GM23338 (cell line): ENCODE measurements around the gene CPXM2. TPM values are rescaled to one million over a fixed set of nuclear protein-coding genes. Genes with fewer than 3 reads are reported as not detected.

Experiments used
- ATAC-seq: fragments of 200-7000 bp; cut with Tn5 transposase; 3 replicates; pipeline ENCODE4 v1.9.1; 2020
- DNase-seq: peaks from one replicate; pipeline ENCODE4 v3.0.0-alpha.2; 2015; ENCODE audit warnings: low spot score
- H2AFZ ChIP-seq: fragments of 200-600 bp; sonication (generic); 2 replicates; pipeline ENCODE4 v1.8.0; 2016; ENCODE audit warnings: antibody characterized with exemption, mild to moderate bottlenecking, moderate library complexity
- H3F3A ChIP-seq: fragments of 200-600 bp; sonication (generic); replicated peaks from 2 replicates; pipeline ENCODE4 v1.8.0; 2017; ENCODE audit warnings: antibody characterized with exemption, mixed run types, low read depth
- H3K27ac ChIP-seq: fragments of 200-600 bp; sonication (generic); 2 replicates; pipeline ENCODE4 v1.6.1; 2016; ENCODE audit warnings: low read depth
- H3K27me3 ChIP-seq: fragments of 200-600 bp; sonication (generic); 2 replicates; pipeline ENCODE4 v1.8.0; 2016; ENCODE audit warnings: mild to moderate bottlenecking, mixed run types, moderate library complexity; ENCODE audit not compliant: insufficient read depth
- H3K36me3 ChIP-seq: fragments of 200-600 bp; sonication (generic); 2 replicates; pipeline ENCODE4 v1.8.0; 2016; ENCODE audit warnings: mild to moderate bottlenecking; ENCODE audit not compliant: insufficient read depth
- H3K4me1 ChIP-seq: fragments of 200-600 bp; sonication (generic); 2 replicates; pipeline ENCODE4 v1.8.0; 2016; ENCODE audit warnings: mild to moderate bottlenecking, moderate library complexity; ENCODE audit not compliant: insufficient read depth
- H3K4me2 ChIP-seq: fragments of 200-600 bp; sonication (generic); 2 replicates; pipeline ENCODE4 v1.7.1; 2017; ENCODE audit warnings: mixed run types
- H3K4me3 ChIP-seq: fragments of 200-600 bp; sonication (generic); 2 replicates; pipeline ENCODE4 v1.6.1; 2016; ENCODE audit warnings: mixed run types
- H3K79me2 ChIP-seq: fragments of 200-600 bp; sonication (generic); replicated peaks from 2 replicates; pipeline ENCODE4 v1.8.0; 2017; ENCODE audit warnings: mild to moderate bottlenecking; ENCODE audit not compliant: insufficient read depth
- H3K9me2 ChIP-seq: fragments of 200-600 bp; sonication (generic); 2 replicates; pipeline ENCODE4 v1.8.0; 2017; ENCODE audit not compliant: insufficient read depth
- H4K20me1 ChIP-seq: fragments of 200-600 bp; sonication (generic); replicated peaks from 2 replicates; pipeline ENCODE4 v1.8.0; 2017; ENCODE audit warnings: mild to moderate bottlenecking; ENCODE audit not compliant: insufficient read depth
- H3K27ac Mint-ChIP-seq: 2 replicates; pipeline ENCODE4 v1.8.0; 2020; ENCODE audit warnings: inconsistent platforms, mild to moderate bottlenecking, moderate library complexity, mixed read lengths
- H3K27me3 Mint-ChIP-seq: 3 replicates; pipeline ENCODE4 v1.8.0; 2022; ENCODE audit warnings: low read depth, mild to moderate bottlenecking, moderate library complexity, mixed read lengths, inconsistent platforms; ENCODE audit not compliant: insufficient read depth, poor library complexity
- H3K36me3 Mint-ChIP-seq: 3 replicates; pipeline ENCODE4 v1.8.0; 2021; ENCODE audit warnings: low read depth, mild to moderate bottlenecking, inconsistent platforms, moderate library complexity, mixed read lengths
- H3K4me1 Mint-ChIP-seq: 3 replicates; pipeline ENCODE4 v1.8.0; 2020; ENCODE audit warnings: mild to moderate bottlenecking, inconsistent platforms, mixed read lengths
- H3K4me3 Mint-ChIP-seq: 3 replicates; pipeline ENCODE4 v1.8.0; 2021; ENCODE audit warnings: moderate library complexity, mild to moderate bottlenecking, inconsistent platforms, mixed read lengths
- H3K9me3 Mint-ChIP-seq: 3 replicates; pipeline ENCODE4 v1.8.0; 2020; ENCODE audit warnings: moderate library complexity, mild to moderate bottlenecking, inconsistent platforms, mixed read lengths
- CREB1 ChIP-seq: fragments of 250-450 bp; sonication (Bioruptor Pico); IDR thresholded peaks from 2 replicates; pipeline ENCODE4 v1.5.0; 2020; ENCODE audit warnings: low read depth, mild to moderate bottlenecking, moderate library complexity
- EZH2 ChIP-seq: fragments of 200-600 bp; sonication (generic); IDR thresholded peaks from one replicate; pipeline ENCODE4 v1.8.0; 2017; ENCODE audit warnings: antibody characterized with exemption, mild to moderate bottlenecking, low read depth; ENCODE audit not compliant: unreplicated experiment
- EZH2phosphoT487 ChIP-seq: fragments of 200-600 bp; sonication (generic); IDR thresholded peaks from one replicate; pipeline ENCODE4 v1.8.1; 2018; ENCODE audit warnings: antibody characterized with exemption; ENCODE audit not compliant: unreplicated experiment
- JUNB ChIP-seq: IDR thresholded peaks from one replicate; pipeline ENCODE4 v1.6.1; 2016; ENCODE audit warnings: antibody characterized with exemption; ENCODE audit not compliant: unreplicated experiment
- NANOG ChIP-seq: IDR thresholded peaks from 2 replicates; pipeline ENCODE4 v1.6.1; 2016; ENCODE audit warnings: antibody characterized with exemption, borderline replicate concordance
- STAT1 ChIP-seq: IDR thresholded peaks from one replicate; pipeline ENCODE4 v1.6.1; 2016; ENCODE audit warnings: antibody characterized with exemption; ENCODE audit not compliant: unreplicated experiment
- ZNF114 ChIP-seq: fragments of 250-450 bp; sonication (Bioruptor Pico); IDR thresholded peaks from 2 replicates; pipeline ENCODE4 v1.5.0; 2020; ENCODE audit warnings: mild to moderate bottlenecking, moderate library complexity
- ZNF462 ChIP-seq: fragments of 250-450 bp; sonication (Bioruptor Pico); IDR thresholded peaks from 2 replicates; pipeline ENCODE4 v1.5.0; 2020; ENCODE audit warnings: mild to moderate bottlenecking, moderate library complexity
- polyA plus RNA-seq: library from polyadenylated mRNA; unstranded; fragments of >200 nt; fragmentation: Nextera tagmentation; extraction: Ambion mirVana; gene quantifications from 2 replicates; pipeline ENCODE4 v1.2.1, GENCODE V29; 2016
- total RNA-seq: library from RNA; depleted of rRNA; stranded (reverse); fragments of >200 nt; shearing (Covaris generic); gene quantifications from 2 replicates; pipeline ENCODE4 v1.2.3, GENCODE V29; 2014
- TF ChIP-seq, protein P1 (sequence below): IDR thresholded peaks from one replicate; pipeline ENCODE4 v1.6.1; 2018; ENCODE audit warnings: antibody characterized with exemption; ENCODE audit not compliant: unreplicated experiment
- TF ChIP-seq, protein P2 (sequence below): IDR thresholded peaks from 2 replicates; pipeline ENCODE4 v1.6.1; 2016; ENCODE audit warnings: antibody characterized with exemption
- TF ChIP-seq, protein P3 (sequence below), 2 experiments: fragments of 200-600 bp in 1 of 2; sonication (generic) in 1 of 2; conservative IDR thresholded peaks; 2 replicates each; pipeline versions ENCODE4 v1.5.1 to v1.6.1; 2016 to 2017; ENCODE audit warnings: antibody characterized with exemption in 2 of 2, low read depth in 2 of 2, mild to moderate bottlenecking in 2 of 2, moderate library complexity in 1 of 2

Gene CPXM2
- total and polyA plus RNA-seq, 2 experiments from 2014 or later, result 1.6 to 8.1 TPM

GRCh38 chr10:123751342-123752134 lies 140.1 kb downstream of the CPXM2 start:
- Histone ChIP-seq H2AFZ (no peak overlapping the region), H3K9me2 (peaks cover 4% of the 10 kb centered on the region; the same call in 1 of the 2 replicates), H3K36me3 (no peaks in the 10 kb centered on the region), H3F3A (0 out of 2 replicates have a peak, but pooled peaks cover 3% of the 10 kb centered on the region), H3K4me2 (no peak overlapping the region), H3K27me3 (no peaks in the 10 kb centered on the region), H3K79me2 (no peaks in the 10 kb centered on the region), H3K4me1 (peaks cover 36% of the 10 kb centered on the region), H3K4me3 (no peak overlapping the region), H4K20me1 (no peaks in the 10 kb centered on the region), H3K27ac (no peak overlapping the region)
- H3K27me3 Mint-ChIP-seq, result peaks cover 6% of the 10 kb centered on the region
- peaks cover 18% of the 10 kb centered on the region for H3K9me3 Mint-ChIP-seq
- H3K36me3 Mint-ChIP-seq, result peaks cover 29% of the 10 kb centered on the region
- no peak for DNase-seq
- TF ChIP-seq STAT1 (no peak), NANOG (no peak), CREB1 (CRISPR knock-in tag) (no peak), ZNF114 (CRISPR knock-in tag) (no peak), EZH2phosphoT487 (no peak), EZH2 (no peak), JUNB (no peak), ZNF462 (CRISPR knock-in tag) (no peak)
- TF ChIP-seq, protein P1, sequence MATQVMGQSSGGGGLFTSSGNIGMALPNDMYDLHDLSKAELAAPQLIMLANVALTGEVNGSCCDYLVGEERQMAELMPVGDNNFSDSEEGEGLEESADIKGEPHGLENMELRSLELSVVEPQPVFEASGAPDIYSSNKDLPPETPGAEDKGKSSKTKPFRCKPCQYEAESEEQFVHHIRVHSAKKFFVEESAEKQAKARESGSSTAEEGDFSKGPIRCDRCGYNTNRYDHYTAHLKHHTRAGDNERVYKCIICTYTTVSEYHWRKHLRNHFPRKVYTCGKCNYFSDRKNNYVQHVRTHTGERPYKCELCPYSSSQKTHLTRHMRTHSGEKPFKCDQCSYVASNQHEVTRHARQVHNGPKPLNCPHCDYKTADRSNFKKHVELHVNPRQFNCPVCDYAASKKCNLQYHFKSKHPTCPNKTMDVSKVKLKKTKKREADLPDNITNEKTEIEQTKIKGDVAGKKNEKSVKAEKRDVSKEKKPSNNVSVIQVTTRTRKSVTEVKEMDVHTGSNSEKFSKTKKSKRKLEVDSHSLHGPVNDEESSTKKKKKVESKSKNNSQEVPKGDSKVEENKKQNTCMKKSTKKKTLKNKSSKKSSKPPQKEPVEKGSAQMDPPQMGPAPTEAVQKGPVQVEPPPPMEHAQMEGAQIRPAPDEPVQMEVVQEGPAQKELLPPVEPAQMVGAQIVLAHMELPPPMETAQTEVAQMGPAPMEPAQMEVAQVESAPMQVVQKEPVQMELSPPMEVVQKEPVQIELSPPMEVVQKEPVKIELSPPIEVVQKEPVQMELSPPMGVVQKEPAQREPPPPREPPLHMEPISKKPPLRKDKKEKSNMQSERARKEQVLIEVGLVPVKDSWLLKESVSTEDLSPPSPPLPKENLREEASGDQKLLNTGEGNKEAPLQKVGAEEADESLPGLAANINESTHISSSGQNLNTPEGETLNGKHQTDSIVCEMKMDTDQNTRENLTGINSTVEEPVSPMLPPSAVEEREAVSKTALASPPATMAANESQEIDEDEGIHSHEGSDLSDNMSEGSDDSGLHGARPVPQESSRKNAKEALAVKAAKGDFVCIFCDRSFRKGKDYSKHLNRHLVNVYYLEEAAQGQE, result no peak
- TF ChIP-seq, protein P2, sequence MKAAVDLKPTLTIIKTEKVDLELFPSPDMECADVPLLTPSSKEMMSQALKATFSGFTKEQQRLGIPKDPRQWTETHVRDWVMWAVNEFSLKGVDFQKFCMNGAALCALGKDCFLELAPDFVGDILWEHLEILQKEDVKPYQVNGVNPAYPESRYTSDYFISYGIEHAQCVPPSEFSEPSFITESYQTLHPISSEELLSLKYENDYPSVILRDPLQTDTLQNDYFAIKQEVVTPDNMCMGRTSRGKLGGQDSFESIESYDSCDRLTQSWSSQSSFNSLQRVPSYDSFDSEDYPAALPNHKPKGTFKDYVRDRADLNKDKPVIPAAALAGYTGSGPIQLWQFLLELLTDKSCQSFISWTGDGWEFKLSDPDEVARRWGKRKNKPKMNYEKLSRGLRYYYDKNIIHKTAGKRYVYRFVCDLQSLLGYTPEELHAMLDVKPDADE, result no peak
- TF ChIP-seq, protein P3, sequence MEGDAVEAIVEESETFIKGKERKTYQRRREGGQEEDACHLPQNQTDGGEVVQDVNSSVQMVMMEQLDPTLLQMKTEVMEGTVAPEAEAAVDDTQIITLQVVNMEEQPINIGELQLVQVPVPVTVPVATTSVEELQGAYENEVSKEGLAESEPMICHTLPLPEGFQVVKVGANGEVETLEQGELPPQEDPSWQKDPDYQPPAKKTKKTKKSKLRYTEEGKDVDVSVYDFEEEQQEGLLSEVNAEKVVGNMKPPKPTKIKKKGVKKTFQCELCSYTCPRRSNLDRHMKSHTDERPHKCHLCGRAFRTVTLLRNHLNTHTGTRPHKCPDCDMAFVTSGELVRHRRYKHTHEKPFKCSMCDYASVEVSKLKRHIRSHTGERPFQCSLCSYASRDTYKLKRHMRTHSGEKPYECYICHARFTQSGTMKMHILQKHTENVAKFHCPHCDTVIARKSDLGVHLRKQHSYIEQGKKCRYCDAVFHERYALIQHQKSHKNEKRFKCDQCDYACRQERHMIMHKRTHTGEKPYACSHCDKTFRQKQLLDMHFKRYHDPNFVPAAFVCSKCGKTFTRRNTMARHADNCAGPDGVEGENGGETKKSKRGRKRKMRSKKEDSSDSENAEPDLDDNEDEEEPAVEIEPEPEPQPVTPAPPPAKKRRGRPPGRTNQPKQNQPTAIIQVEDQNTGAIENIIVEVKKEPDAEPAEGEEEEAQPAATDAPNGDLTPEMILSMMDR (conservative IDR thresholded peaks at IDR 0.05; ENCODE audit: low read depth in 2 of 2), result no peak
- H3K27ac Mint-ChIP-seq, result no peak overlapping the region
- no peak for ATAC-seq
- peaks cover 31% of the 10 kb centered on the region for H3K4me1 Mint-ChIP-seq
- H3K4me3 Mint-ChIP-seq, result no peak overlapping the region
